GM18507 (cell line): ENCODE measurements around the gene AAR2.

Experiments
- DNase-seq: peaks from one replicate; pipeline ENCODE4 v3.0.0; 2011; ENCODE audit warnings: low read depth; ENCODE audit not compliant: insufficient read length; ENCODE audit errors: extremely low spot score
- FAIRE-seq: peaks from 2 replicates; lab custom pipeline; 2011; peaks lifted over from hg19 to GRCh38; lab: Jason Lieb, UNC

The AAR2 gene

GRCh38 chr20:36273414-36274180 is 37.3 kb downstream of the AAR2 start:
- FAIRE-seq, result no peak

GRCh38 chr20:36274181-36274841 is 38.0 kb downstream of the AAR2 start:
- FAIRE-seq (no peak), DNase-seq (no peak)

More at GRCh38 chr20:36273414-36274180, 37.3 kb downstream of the AAR2 start:
- peak; percentile 14 for DNase-seq

GRCh38 chr20:36275011-36275410 is 38.7 kb downstream of the AAR2 start:
- no peak for FAIRE-seq
- DNase-seq, result no peak

GRCh38 chr20:36275441-36276189 is 39.3 kb downstream of the AAR2 start:
- DNase-seq (no peak), FAIRE-seq (no peak)

GRCh38 chr20:36277546-36277945 is 41.3 kb downstream of the AAR2 start:
- DNase-seq (no peak), FAIRE-seq (no peak)

- DNase-seq, result no peak
- no peak for FAIRE-seq
These were observed 43.1 kb downstream of the AAR2 start for GRCh38 chr20:36279362-36279761.

GRCh38 chr20:36279776-36280175 is 43.5 kb downstream of the AAR2 start:
- FAIRE-seq, result no peak
- DNase-seq, result no peak

- DNase-seq, result no peak
- FAIRE-seq, result no peak
These were observed 45.6 kb downstream of the AAR2 start for GRCh38 chr20:36281785-36282380.

- FAIRE-seq (no peak), DNase-seq (no peak)
These were observed 48.5 kb downstream of the AAR2 start for GRCh38 chr20:36284751-36285150.

- DNase-seq, result no peak
These were observed 49.6 kb downstream of the AAR2 start for GRCh38 chr20:36285746-36286447.

GRCh38 chr20:36297656-36298055 is 61.4 kb downstream of the AAR2 start:
- DNase-seq (no peak), FAIRE-seq (no peak)

More at GRCh38 chr20:36285746-36286447, 49.6 kb downstream of the AAR2 start:
- no peak for FAIRE-seq

GRCh38 chr20:36298061-36298460 is 61.8 kb downstream of the AAR2 start:
- FAIRE-seq (no peak), DNase-seq (no peak)

- DNase-seq, result no peak
- FAIRE-seq, result no peak
These were observed 62.6 kb downstream of the AAR2 start for GRCh38 chr20:36298795-36299339.

GRCh38 chr20:36299459-36299858 is 63.2 kb downstream of the AAR2 start:
- no peak for FAIRE-seq
- DNase-seq, result no peak

- FAIRE-seq (no peak), DNase-seq (no peak)
These were observed 65.3 kb downstream of the AAR2 start for GRCh38 chr20:36301359-36302119.

- DNase-seq (no peak), FAIRE-seq (no peak)
These were observed 66.8 kb downstream of the AAR2 start for GRCh38 chr20:36303020-36303595.

- DNase-seq (no peak), FAIRE-seq (no peak)
These were observed 67.6 kb downstream of the AAR2 start for GRCh38 chr20:36303831-36304230.
